H1 (cell line): ENCODE results near the gene MYL2. TPM values are rescaled to one million over a fixed set of nuclear protein-coding genes. Genes with fewer than 3 reads are reported as not detected.

Experiments used
- CTCF ChIA-PET: fragments of 300-600 bp; sonication (Branson Sonifier 250); formaldehyde crosslinking; loops from one replicate; lab custom pipeline; 2021; ENCODE audit not compliant: partially characterized antibody; lab: Charles Lee
- POLR2A ChIA-PET: fragments of 300-600 bp; sonication (Branson Sonifier 250); formaldehyde crosslinking; loops from one replicate; lab custom pipeline; 2021; ENCODE audit warnings: inconsistent platforms; ENCODE audit not compliant: partially characterized antibody; lab: Charles Lee
- DNase-seq, 2 experiments: peaks; one replicate each; pipeline versions ENCODE4 v3.0.0 to v3.0.0-alpha.2; 2010 to 2022; ENCODE audit warnings: low spot score in 2 of 2, low read depth in 1 of 2, mixed read lengths in 1 of 2
- FAIRE-seq: peaks from 2 replicates; lab custom pipeline; 2011; peaks lifted over from hg19 to GRCh38; lab: Jason Lieb, UNC
- H2AFZ ChIP-seq: 2 replicates; pipeline ENCODE4 v1.8.1; 2012; ENCODE audit warnings: low read length, inconsistent platforms
- H2AK5ac ChIP-seq: 2 replicates; pipeline ENCODE4 v1.6.1; 2013; ENCODE audit warnings: low read depth, low read length
- H2BK120ac ChIP-seq: replicated peaks from 2 replicates; pipeline ENCODE3; 2013; ENCODE audit warnings: low read depth, low read length, inconsistent platforms
- H2BK12ac ChIP-seq: 2 replicates; pipeline ENCODE4 v1.6.1; 2013; ENCODE audit warnings: low read depth, low read length
- H2BK15ac ChIP-seq: 2 replicates; pipeline ENCODE4 v1.6.1; 2013; ENCODE audit warnings: low read length
- H2BK20ac ChIP-seq: 2 replicates; pipeline ENCODE4 v1.6.1; 2013; ENCODE audit warnings: low read length
- H2BK5ac ChIP-seq: 2 replicates; pipeline ENCODE4 v1.6.1; 2013; ENCODE audit warnings: low read depth, low read length
- H3K14ac ChIP-seq: 2 replicates; pipeline ENCODE4 v1.6.1; 2013; ENCODE audit warnings: inconsistent platforms; ENCODE audit not compliant: insufficient read length
- H3K18ac ChIP-seq: 2 replicates; pipeline ENCODE4 v1.6.1; 2013; ENCODE audit warnings: low read length; ENCODE audit errors: extremely low read depth
- H3K23ac ChIP-seq: 2 replicates; pipeline ENCODE4 v1.6.1; 2013; ENCODE audit warnings: inconsistent platforms; ENCODE audit not compliant: insufficient read length
- H3K23me2 ChIP-seq: 2 replicates; pipeline ENCODE4 v1.6.1; 2013; ENCODE audit warnings: low read depth, low read length
- H3K27ac ChIP-seq: 2 replicates; pipeline ENCODE4 v1.6.1; 2011; ENCODE audit warnings: low read depth, low read length, inconsistent platforms
- H3K27me3 ChIP-seq, 4 experiments: replicated peaks in 1 of 4; 1 replicate in 1 of 4; 2 replicates in 3 of 4; pipeline versions ENCODE4 v1.6.1 to v1.8.1; 2011 to 2013; ENCODE audit warnings: low read length in 3 of 4, mild to moderate bottlenecking in 3 of 4, inconsistent platforms in 2 of 4, mixed read lengths in 2 of 4, moderate library complexity in 1 of 4; ENCODE audit not compliant: control insufficient read depth in 3 of 4, insufficient read depth in 3 of 4; ENCODE audit errors: extremely low read depth in 1 of 4
- H3K36me3 ChIP-seq, 4 experiments: 2 replicates each; pipeline versions ENCODE4 v1.6.1 to v1.8.1; 2011 to 2013; ENCODE audit warnings: mild to moderate bottlenecking in 4 of 4, low read length in 3 of 4, moderate library complexity in 2 of 4, control low read depth in 1 of 4, inconsistent platforms in 1 of 4; ENCODE audit not compliant: insufficient read depth in 4 of 4, control insufficient read depth in 2 of 4
- H3K4ac ChIP-seq: replicated peaks from 2 replicates; pipeline ENCODE3; 2013; ENCODE audit warnings: low read length, low read depth, mixed read lengths, inconsistent platforms; ENCODE audit not compliant: insufficient read length
- H3K4me1 ChIP-seq, 4 experiments: replicated peaks in 1 of 4; 1 replicate in 1 of 4; 2 replicates in 3 of 4; pipeline versions ENCODE4 v1.6.1 to v1.8.1; 2011 to 2013; ENCODE audit warnings: low read length in 3 of 4, inconsistent platforms in 2 of 4, mixed read lengths in 1 of 4; ENCODE audit not compliant: insufficient read depth in 4 of 4, control insufficient read depth in 3 of 4
- H3K4me2 ChIP-seq, 2 experiments: 2 replicates each; pipeline versions ENCODE4 v1.6.1 to v1.8.1; 2011 to 2013; ENCODE audit warnings: low read depth in 2 of 2, low read length in 2 of 2, control low read depth in 1 of 2, inconsistent platforms in 1 of 2, mild to moderate bottlenecking in 1 of 2; ENCODE audit not compliant: insufficient read depth in 1 of 2
- H3K4me3 ChIP-seq, 4 experiments: fragments of 200-600, 300-600 bp in 1 of 4; sonication (generic), shearing (Covaris generic), sonication (Bioruptor Twin) in 1 of 4; 2 replicates each; pipeline versions ENCODE4 v1.5.1 to v1.8.1; 2011 to 2016; ENCODE audit warnings: low read length in 4 of 4, low read depth in 3 of 4, control low read depth in 2 of 4, inconsistent platforms in 2 of 4, mild to moderate bottlenecking in 2 of 4, mixed read lengths in 1 of 4, moderate library complexity in 1 of 4; ENCODE audit not compliant: insufficient read depth in 2 of 4; ENCODE audit errors: extremely low read depth in 1 of 4
- H3K56ac ChIP-seq: replicated peaks from 2 replicates; pipeline ENCODE3; 2013; ENCODE audit warnings: low read depth, mild to moderate bottlenecking, mixed read lengths, low read length, inconsistent platforms; ENCODE audit not compliant: insufficient read length
- H3K79me1 ChIP-seq: 2 replicates; pipeline ENCODE4 v1.6.1; 2013; ENCODE audit warnings: low read depth, low read length, control low read depth
- H3K79me2 ChIP-seq, 2 experiments: 2 replicates each; pipeline versions ENCODE4 v1.6.1 to v1.8.1; 2012 to 2013; ENCODE audit warnings: low read length in 2 of 2, mild to moderate bottlenecking in 2 of 2, inconsistent platforms in 1 of 2; ENCODE audit not compliant: insufficient read depth in 2 of 2, control insufficient read depth in 1 of 2
- H3K9ac ChIP-seq, 4 experiments: replicated peaks in 1 of 4; 1 replicate in 1 of 4; 2 replicates in 3 of 4; pipeline versions ENCODE4 v1.6.1 to v1.8.1; 2011 to 2013; ENCODE audit warnings: low read depth in 3 of 4, low read length in 3 of 4, control low read depth in 2 of 4, mild to moderate bottlenecking in 2 of 4, moderate library complexity in 2 of 4, inconsistent platforms in 1 of 4; ENCODE audit errors: extremely low read depth in 1 of 4
- H3K9me3 ChIP-seq, 2 experiments: 2 replicates each; pipeline versions ENCODE4 v1.6.1 to v1.8.1; 2012 to 2013; ENCODE audit warnings: mild to moderate bottlenecking in 2 of 2, moderate library complexity in 2 of 2, control low read depth in 1 of 2, inconsistent platforms in 1 of 2, low read depth in 1 of 2, low read length in 1 of 2, mixed read lengths in 1 of 2; ENCODE audit not compliant: insufficient read depth in 2 of 2
- H4K20me1 ChIP-seq, 2 experiments: replicated peaks in 1 of 2; 2 replicates each; pipeline versions ENCODE3 to v1.8.1; 2011 to 2013; ENCODE audit warnings: inconsistent platforms in 2 of 2, low read length in 2 of 2, mild to moderate bottlenecking in 1 of 2; ENCODE audit not compliant: insufficient read depth in 2 of 2, control insufficient read depth in 1 of 2
- H4K5ac ChIP-seq: 2 replicates; pipeline ENCODE4 v1.6.1; 2013; ENCODE audit warnings: low read length, low read depth, mixed read lengths, inconsistent platforms; ENCODE audit not compliant: insufficient read length
- H4K8ac ChIP-seq: 2 replicates; pipeline ENCODE4 v1.8.0; 2013; ENCODE audit warnings: mild to moderate bottlenecking, moderate library complexity, low read length, inconsistent platforms; ENCODE audit not compliant: insufficient read depth; ENCODE audit errors: extremely low read depth
- H4K91ac ChIP-seq: replicated peaks from 2 replicates; pipeline ENCODE3; 2013; ENCODE audit warnings: low read length, mixed read lengths, inconsistent platforms; ENCODE audit not compliant: insufficient read length
- EZH2 ChIP-seq: fragments of 200-600 bp; sonication (generic); IDR thresholded peaks from 2 replicates; pipeline ENCODE4 v1.7.1; 2012; ENCODE audit warnings: low read depth, mild to moderate bottlenecking, moderate library complexity, low read length, inconsistent platforms; ENCODE audit not compliant: severe bottlenecking
- JUND ChIP-seq: IDR thresholded peaks from 2 replicates; pipeline ENCODE4 v1.6.1; 2011; ENCODE audit warnings: mild to moderate bottlenecking, improper control_type of control experiment, low read length
- MAFK ChIP-seq: IDR thresholded peaks from 2 replicates; pipeline ENCODE4 v1.6.1; 2012; ENCODE audit warnings: low read depth, mild to moderate bottlenecking, improper control_type of control experiment, low read length
- POU5F1 ChIP-seq: IDR thresholded peaks from 2 replicates; pipeline ENCODE4 v1.6.1; 2011; ENCODE audit warnings: low read depth, mild to moderate bottlenecking, low read length, moderate library complexity
- RXRA ChIP-seq: IDR thresholded peaks from 2 replicates; pipeline ENCODE4 v1.6.1; 2011; ENCODE audit warnings: low read depth, mild to moderate bottlenecking, low read length, moderate library complexity; ENCODE audit not compliant: insufficient read depth
- SIN3A ChIP-seq, 2 experiments: IDR thresholded peaks in 1 of 2; conservative IDR thresholded peaks in 1 of 2; 2 replicates each; pipeline ENCODE4 v1.6.1; 2011 to 2012; ENCODE audit warnings: low read length in 2 of 2, improper control_type of control experiment in 1 of 2, low read depth in 1 of 2, mild to moderate bottlenecking in 1 of 2
- SRF ChIP-seq: IDR thresholded peaks from 2 replicates; pipeline ENCODE4 v1.6.1; 2011; ENCODE audit warnings: mild to moderate bottlenecking, low read depth, low read length, moderate library complexity
- TAF7 ChIP-seq: optimal IDR thresholded peaks from 2 replicates; pipeline ENCODE3; 2011; ENCODE audit warnings: low read depth, mild to moderate bottlenecking, inconsistent platforms, low read length, moderate library complexity, borderline replicate concordance
- YY1 ChIP-seq: IDR thresholded peaks from 2 replicates; pipeline ENCODE4 v1.6.1; 2011; ENCODE audit warnings: low read depth, mild to moderate bottlenecking, low read length
- WGBS, 2 experiments: shearing (Covaris generic) in 1 of 2; methylation state at CpG; one replicate each; pipeline versions ENCODE4 v1.1.6 to v1.1.7; 2013 to 2015; ENCODE audit warnings: low lambda C conversion rate in 2 of 2, mixed read lengths in 2 of 2, inconsistent platforms in 1 of 2, low coverage in 1 of 2, missing lambda C conversion rate in 1 of 2; ENCODE audit not compliant: insufficient replicate concordance in 2 of 2, insufficient coverage in 1 of 2, insufficient read length in 1 of 2; ENCODE audit errors: extremely low coverage in 1 of 2, missing lambda C conversion rate in 1 of 2; 5-methylcytosine and 5-hydroxymethylcytosine counted together
- polyA plus RNA-seq, 7 experiments: library from polyadenylated mRNA; depleted of rRNA in 3 of 7; stranded (reverse) in 5 of 7; unstranded in 2 of 7; fragments of >200 nt in 5 of 7; fragments of 200-250 nt in 2 of 7; gene quantifications; 1 replicate in 5 of 7; 2 replicates in 1 of 7; 4 replicates in 1 of 7; pipeline versions ENCODE4 v1.2.1 to v1.2.3, GENCODE V29; 2011 to 2013; ENCODE audit warnings: missing spikeins in 2 of 7, mixed read lengths in 2 of 7
- total RNA-seq: library from RNA; stranded (reverse); fragmentation: NEBNext Ultra II Directional; extraction: Animal tissue kit (Norgen Biotek cat#: 25700); gene quantifications from 2 replicates; pipeline ENCODE4 v1.2.1, GENCODE V29; 2021

MYL2 gene
- total and polyA plus RNA-seq, 2 of the 8 experiments (the other 6 are each of a cell fraction or from before 2014, with no cell fraction given) = not detected

DNA sequence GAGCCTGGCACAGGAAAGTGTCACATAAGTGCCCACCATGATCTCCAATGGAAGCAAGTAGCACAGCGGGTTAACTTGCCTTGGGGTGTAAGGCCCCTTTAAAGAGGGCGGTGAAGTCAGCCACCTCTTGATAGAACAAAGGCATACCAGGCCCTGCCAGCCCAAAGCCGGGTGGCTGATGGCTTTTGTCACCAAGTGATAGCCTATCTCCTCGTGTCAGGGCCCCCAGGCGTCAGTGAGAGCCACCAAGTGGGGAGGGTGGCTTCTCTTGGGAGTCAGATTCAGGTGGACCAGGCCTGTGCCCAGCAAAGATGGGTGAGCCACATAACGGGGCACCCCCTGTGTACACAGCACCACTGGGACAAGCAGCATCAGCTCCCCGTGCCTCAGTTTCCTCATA is 8.3 kb upstream of the MYL2 start:
- no peak overlapping the region for H3K23ac ChIP-seq
- ChIA-PET CTCF (interaction anchor here (1.2 to 4.3 kb wide), 3 partner anchors 8 to 33 kb away, joined by 3 to 25 read pairs (median 7); no protein-coding TSS in a partner anchor), POLR2A (no interaction called here)
- no peaks in the 10 kb centered on the region for H3K79me2 ChIP-seq
- H3K56ac ChIP-seq = no peak overlapping the region
- H2BK5ac ChIP-seq = no peak overlapping the region
- peaks cover 5% of the 10 kb centered on the region; the same call in 1 of the 2 replicates for H3K23me2 ChIP-seq
- H2BK20ac ChIP-seq = no peak overlapping the region
- no peak overlapping the region for H3K4ac ChIP-seq
- no peak overlapping the region for H3K4me2 ChIP-seq
- H3K4me1 ChIP-seq = peaks cover 0 to 9% (median 4%) of the 10 kb centered on the region in 4 experiments; a peak in 5 of 7 replicates
- no peak for TF ChIP-seq JUND
- no peak for TF ChIP-seq EZH2
- TF ChIP-seq SRF = no peak
- no peak for TF ChIP-seq SIN3A (conservative IDR thresholded peaks at IDR 0.05 in 1 of 2, IDR thresholded peaks at IDR 0.05 in 1 of 2; ENCODE audit: low read depth in 1 of 2, low read length in 2 of 2)
- no peak for TF ChIP-seq MAFK
- no peak for TF ChIP-seq TAF7
- TF ChIP-seq RXRA = no peak
- no peak for TF ChIP-seq YY1
- TF ChIP-seq POU5F1 = no peak
- no peak overlapping the region for H4K5ac ChIP-seq
- H4K8ac ChIP-seq = no peak overlapping the region
- no peak overlapping the region for H3K27ac ChIP-seq
- no peaks in the 10 kb centered on the region for H3K36me3 ChIP-seq
- no peak overlapping the region for H2AK5ac ChIP-seq
- H3K9ac ChIP-seq = no peak overlapping the region
- no peak overlapping the region for H3K14ac ChIP-seq
- H3K27me3 ChIP-seq = no peaks in the 10 kb centered on the region; a peak in 1 of 7 replicates
- H3K79me1 ChIP-seq = no peaks in the 10 kb centered on the region
- no peak overlapping the region for H3K18ac ChIP-seq
- no peak overlapping the region for H3K4me3 ChIP-seq
- no peak for DNase-seq
- FAIRE-seq = no peak
- no peak overlapping the region for H2AFZ ChIP-seq
- H2BK15ac ChIP-seq = no peak overlapping the region
- peaks cover 0 to 4% of the 10 kb centered on the region in 2 experiments for H4K20me1 ChIP-seq
- no peak overlapping the region for H2BK12ac ChIP-seq
- no peak overlapping the region for H4K91ac ChIP-seq
- WGBS, 2 experiments = 85% methylated on average over 7 of the region's 7 CpGs; no CpG with 5 or more reads in 1 of the 2 experiments
- no peak overlapping the region for H2BK120ac ChIP-seq
- no peaks in the 10 kb centered on the region for H3K9me3 ChIP-seq
